NCI-H748 (cell line): ENCODE data around the gene MGAT4A.

Experiments
- DNase-seq: peaks from one replicate; lab custom pipeline; 2025; ENCODE audit not compliant: unreplicated experiment; lab: John Stamatoyannopoulos, UW

The MGAT4A gene

GRCh38 chr2:98704499-98705332 lies 26.2 kb downstream of the MGAT4A start:
- DNase-seq = peak; percentile 92

- DNase-seq = no peak
Measured at GRCh38 chr2:98703738-98704137, 27.2 kb downstream of the MGAT4A start.

DNA sequence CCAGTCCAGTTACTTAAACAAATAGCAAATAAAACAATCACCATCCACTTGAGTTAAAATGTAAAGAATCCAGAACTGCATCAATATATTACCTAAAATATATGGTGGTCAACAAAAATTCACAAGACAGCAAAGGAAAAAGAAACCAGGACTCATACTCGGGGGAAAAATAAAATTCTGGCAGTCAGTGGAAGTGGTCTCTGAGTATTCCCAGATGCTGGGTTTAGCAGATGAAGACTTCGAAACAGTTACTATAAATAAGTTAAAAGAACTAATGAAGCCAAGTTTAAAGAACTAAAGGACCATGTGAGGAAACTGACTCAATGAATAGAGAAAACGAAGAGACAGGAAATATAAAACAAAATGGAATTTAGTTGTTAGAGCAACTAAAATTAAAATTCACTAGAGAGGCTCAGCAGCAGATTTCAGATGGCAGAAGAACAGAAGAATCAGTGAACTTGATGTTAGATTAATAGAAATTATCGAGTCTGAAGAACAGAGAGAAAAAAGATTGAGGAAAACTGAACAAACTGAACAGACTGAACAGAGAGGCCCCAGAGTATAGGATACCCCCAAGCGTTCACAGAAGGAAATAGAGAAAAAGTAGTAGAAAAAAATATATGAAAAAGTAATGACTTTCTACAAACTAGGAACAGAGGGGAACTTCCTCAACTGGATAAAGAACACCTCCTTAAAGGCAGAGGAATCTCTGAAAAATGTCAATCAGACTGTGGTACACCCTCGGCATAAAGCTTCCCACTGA lies 27.9 kb downstream of the MGAT4A start:
- no peak for DNase-seq

GRCh38 chr2:98702127-98702802 lies 28.7 kb downstream of the MGAT4A start:
- peak; percentile 31 for DNase-seq

DNA sequence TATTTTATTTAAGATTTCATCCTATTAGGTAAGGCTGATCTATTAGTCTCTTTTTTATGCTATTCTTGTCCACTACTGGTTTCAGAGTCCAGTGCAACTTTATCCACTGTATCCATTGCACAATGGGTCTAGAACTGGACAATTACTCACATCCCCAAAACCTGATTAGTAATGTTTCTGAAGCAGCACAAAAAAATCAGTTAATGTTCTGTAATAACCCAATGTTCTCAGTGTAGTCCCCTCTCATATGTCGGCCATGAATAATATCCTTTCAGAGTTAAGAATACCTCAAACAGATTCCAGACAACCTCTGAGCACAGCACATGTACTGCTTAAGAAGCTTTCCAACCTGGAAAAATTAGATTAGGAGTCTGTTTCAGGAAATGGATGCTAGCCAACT lies 29.7 kb downstream of the MGAT4A start:
- no peak for DNase-seq

DNA sequence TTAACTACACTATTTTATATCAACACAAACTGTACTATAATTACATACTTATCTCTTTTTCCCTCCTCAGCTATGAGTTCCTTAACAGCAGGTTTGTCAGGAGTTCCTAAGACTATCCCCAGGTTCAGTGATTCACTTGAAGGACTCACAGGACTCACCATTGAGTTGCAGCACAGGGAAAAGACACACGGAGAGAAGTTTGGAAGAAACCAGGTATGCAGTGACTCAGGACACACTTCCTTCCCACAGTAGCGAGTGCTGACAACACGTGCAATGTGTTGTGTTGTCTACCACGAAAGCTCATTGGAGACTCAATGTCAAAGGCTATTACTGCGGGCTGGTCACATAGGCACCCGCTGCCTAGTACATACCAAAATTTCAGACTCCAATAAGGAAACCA lies 32.0 kb downstream of the MGAT4A start:
- DNase-seq = no peak

DNA sequence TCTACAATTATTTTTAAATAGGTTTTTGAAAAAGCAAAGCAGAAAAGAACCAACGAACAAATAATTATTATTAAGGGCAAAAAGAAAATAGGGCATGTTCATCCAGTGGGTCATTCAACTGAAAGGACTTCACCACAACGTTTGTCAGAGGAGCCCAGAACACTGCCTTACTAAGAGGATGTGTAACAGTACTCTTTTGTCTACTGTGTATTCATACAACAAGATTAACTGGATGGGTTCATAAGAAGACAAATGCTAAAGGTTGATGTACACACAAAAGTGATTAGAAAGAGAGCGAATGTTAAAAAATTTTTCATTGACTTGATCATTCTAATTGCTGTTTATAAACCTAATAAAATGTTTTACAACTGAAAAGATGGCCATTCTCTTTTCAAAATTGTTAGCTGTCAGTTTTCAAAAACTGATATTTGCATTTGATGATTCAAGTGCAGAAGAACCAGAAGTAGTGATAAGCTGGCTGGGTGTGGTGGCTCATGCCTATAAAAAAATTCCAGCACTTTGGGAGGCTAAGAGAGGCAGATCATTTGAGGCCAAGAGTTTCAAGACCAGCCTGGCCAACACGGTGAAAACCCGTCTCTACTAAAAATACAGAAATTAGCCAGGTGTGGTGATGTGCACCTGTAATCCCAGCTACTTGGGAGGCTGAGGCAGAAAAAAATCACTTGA lies 33.1 kb downstream of the MGAT4A start:
- no peak for DNase-seq

DNA sequence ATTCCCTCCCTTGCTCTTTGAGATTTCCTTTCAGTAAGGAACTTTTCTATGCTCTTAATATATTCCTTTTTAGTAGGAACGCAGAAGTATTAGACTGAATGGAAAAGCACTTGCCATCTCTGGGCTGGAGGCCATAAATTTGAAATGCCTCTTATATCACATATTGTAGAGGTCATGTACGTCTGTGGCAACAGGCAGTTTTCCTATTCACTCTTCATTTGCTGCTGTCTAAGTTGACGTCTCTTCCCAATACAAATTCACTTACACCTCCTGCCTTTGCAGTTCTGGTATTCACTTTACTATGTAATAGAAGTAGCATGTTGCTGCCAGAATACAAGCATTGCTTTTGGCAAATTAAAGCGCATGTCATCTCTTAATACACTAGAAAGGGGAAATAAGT lies 34.7 kb downstream of the MGAT4A start:
- no peak for DNase-seq

DNA sequence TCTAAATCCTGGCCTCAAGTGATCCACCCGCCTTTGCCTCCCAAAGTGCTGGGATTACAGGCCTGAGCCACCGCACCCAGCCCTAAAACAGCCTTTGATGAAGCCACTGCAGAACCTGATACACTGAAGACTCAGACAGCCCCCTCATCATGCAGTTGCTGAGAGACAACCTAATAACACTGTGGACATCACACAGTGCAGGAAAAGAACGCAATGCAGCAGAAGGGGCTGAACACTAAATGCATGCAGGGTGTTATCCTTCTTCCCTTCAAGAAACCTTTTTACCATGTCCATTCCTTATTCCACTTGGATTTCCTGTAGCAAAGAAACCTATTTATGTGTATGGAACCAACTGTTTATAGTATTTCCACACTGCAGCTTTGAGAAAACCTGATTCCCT lies 35.7 kb downstream of the MGAT4A start:
- no peak for DNase-seq

- DNase-seq = no peak
Measured at GRCh38 chr2:98693477-98693876, 37.5 kb downstream of the MGAT4A start.

- DNase-seq = no peak
Measured at GRCh38 chr2:98692090-98693054, 38.6 kb downstream of the MGAT4A start.

- no peak for DNase-seq
Measured at GRCh38 chr2:98691303-98691702, 39.6 kb downstream of the MGAT4A start.

DNA sequence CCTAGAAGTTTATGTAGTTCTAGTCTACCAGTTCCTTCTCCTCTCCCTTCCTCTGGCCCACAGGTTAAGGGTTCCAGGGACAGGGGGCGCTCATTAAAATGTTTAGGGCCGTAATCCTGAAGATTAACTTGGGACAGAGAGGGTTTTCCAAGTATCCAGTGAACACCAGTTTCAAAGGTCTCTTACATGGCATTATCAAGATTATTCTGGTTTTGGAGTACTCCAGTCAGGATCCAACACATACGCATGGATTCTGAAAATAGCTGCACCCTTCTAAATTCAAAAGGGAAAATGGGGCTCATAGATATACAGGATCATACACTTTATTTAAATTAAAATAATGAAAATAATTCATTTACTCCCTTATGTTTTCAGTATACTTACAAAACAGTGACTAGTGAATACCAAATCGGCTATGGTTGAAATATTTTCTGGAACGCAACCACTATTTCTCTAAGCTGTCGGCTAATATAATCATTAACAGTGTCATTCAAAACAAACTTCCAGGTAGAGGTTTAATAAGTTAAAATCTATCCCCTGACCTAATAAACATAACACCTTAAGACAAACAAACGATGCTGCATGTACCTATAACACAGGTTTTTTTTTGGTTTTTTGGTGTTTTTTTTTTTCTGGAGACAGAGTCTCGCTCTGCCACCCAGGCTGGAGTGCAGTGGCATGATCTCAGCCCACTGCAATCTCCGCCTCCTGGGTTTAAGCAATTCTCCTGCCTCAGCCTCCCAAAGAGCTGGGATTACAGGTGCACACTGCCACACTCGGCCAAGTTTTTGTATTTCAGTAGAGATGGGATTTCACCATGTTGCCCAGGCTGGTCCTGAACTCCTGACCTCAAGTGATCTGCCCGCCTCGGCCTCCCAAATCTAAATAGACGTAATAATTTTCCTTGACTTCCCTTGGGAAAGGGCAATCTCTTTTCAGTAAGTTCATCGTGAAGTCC lies 44.7 kb downstream of the MGAT4A start:
- no peak for DNase-seq

DNA sequence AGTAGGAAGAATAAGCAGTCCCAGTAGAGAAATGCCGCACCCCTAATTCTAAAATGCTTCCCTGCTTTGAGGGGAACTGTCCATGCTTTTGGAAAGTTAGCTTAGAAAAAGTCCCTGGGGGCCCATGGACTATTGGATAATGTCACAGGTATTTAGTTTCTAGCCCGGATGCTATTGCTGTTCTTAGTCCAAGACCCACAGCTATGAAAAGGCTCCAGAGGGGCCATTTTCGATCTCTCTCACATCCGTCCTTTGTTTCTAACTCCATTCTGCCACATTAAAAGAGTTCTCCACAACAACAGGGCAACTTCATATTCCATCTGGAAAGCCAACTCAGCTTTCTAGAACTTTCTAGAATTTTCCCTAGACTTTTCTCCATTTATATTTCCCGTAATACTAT lies 47.2 kb downstream of the MGAT4A start:
- no peak for DNase-seq

DNA sequence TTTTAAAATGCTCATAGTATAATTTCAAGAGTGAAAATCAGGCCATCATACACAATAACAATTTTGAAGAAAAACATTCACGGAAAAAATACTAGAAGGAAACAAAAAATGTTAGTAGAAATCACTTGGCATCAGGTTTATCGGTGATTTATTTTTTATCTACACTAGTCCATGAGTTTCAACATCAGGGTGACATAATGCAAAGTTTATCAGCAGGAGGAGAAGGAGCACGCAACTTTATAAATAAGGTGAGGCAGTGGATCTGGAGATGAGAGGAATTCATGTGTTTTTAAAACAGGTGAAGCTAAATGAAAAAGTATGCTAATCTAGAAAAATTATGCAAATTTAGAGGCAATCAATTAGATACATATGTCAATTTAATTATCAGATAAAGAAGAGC lies 54.2 kb downstream of the MGAT4A start:
- DNase-seq = no peak

- DNase-seq = no peak
Measured at GRCh38 chr2:98674233-98674964, 56.5 kb downstream of the MGAT4A start.

GRCh38 chr2:98669675-98670074 lies 61.3 kb downstream of the MGAT4A start:
- no peak for DNase-seq

DNA sequence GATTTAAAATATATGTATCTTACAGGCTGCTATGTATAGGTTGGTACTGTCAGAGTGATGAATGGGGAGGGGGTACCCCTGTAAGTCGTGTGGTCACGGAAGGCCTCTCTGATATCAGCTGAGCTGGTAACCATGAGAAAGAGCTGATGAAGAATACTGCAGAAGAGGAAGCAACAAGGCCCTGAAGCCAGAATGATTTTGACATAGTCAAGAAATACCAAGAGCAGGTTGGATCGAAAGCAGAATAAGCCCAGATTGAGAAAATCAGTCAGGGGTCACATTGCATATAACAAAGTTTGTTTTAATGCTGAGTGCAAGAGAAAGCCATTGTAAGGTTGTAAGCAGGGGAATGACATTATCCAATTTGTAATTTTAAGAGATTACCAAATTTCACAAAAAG lies 65.3 kb downstream of the MGAT4A start:
- no peak for DNase-seq
